ENCODE results near the gene MN1. TPM values are rescaled to one million over a fixed set of nuclear protein-coding genes. Genes with fewer than 3 reads are reported as not detected.
A peak's percentile ranks its signal among the peaks of the same experiment; 100 is the strongest.

MN1 gene
- total and polyA plus RNA-seq, 4 experiments from 2014 or later: 0.02 to 0.58 (median 0.35) TPM; not detected in 1

- intact Hi-C loops (cut with micrococcal nuclease): no loop called here
- ChIA-PET POLR2A (ENCODE audit: partially characterized antibody) (no interaction called here), CTCF (ENCODE audit: partially characterized antibody) (no interaction called here)
- no peak overlapping the region for H3K4me3 Mint-ChIP-seq
- no peak for DNase-seq
- H3K9me3 Mint-ChIP-seq: no peaks in the 10 kb centered on the region
- Histone ChIP-seq H3K9me3 (ENCODE audit: control insufficient read depth in 1 of 2, low read length in 2 of 2) (no peaks in the 10 kb centered on the region), H3K27me3 (ENCODE audit: insufficient read depth, low read length) (no peaks in the 10 kb centered on the region), H3K27ac (ENCODE audit: low read depth, low read length) (no peak overlapping the region), H3K36me3 (ENCODE audit: insufficient read depth, low read length) (no peaks in the 10 kb centered on the region), H3K4me3 (ENCODE audit: low read length in 2 of 2) (no peak overlapping the region), H3K4me1 (ENCODE audit: insufficient read depth, low read length) (no peaks in the 10 kb centered on the region)
- peaks cover 7 to 8% of the 10 kb centered on the region in 2 donors for H3K27me3 Mint-ChIP-seq
- H3K27ac Mint-ChIP-seq: no peak overlapping the region
- H3K36me3 Mint-ChIP-seq: no peaks in the 10 kb centered on the region
- no peaks in the 10 kb centered on the region for H3K4me1 Mint-ChIP-seq
Measured at GRCh38 chr22:27779643-27780042, 21.9 kb downstream of the MN1 start.

- Mint-ChIP-seq H3K4me1 (no peaks in the 10 kb centered on the region), H3K27ac (no peak overlapping the region), H3K27me3 (peaks cover 7 to 8% of the 10 kb centered on the region in 2 donors), H3K36me3 (no peaks in the 10 kb centered on the region), H3K9me3 (no peaks in the 10 kb centered on the region), H3K4me3 (no peak overlapping the region)
- no peak overlapping the region for H3K4me3 ChIP-seq (ENCODE audit: low read length in 2 of 2)
- POLR2A ChIA-PET (ENCODE audit: partially characterized antibody): no interaction called here
- CTCF ChIA-PET (ENCODE audit: partially characterized antibody): no interaction called here
- no peaks in the 10 kb centered on the region for H3K4me1 ChIP-seq (ENCODE audit: insufficient read depth, low read length)
- DNase-seq: no peak
- no peaks in the 10 kb centered on the region for H3K9me3 ChIP-seq (ENCODE audit: control insufficient read depth in 1 of 2, low read length in 2 of 2)
- no peaks in the 10 kb centered on the region for H3K36me3 ChIP-seq (ENCODE audit: insufficient read depth, low read length)
- intact Hi-C loops (cut with micrococcal nuclease): no loop called here
- no peaks in the 10 kb centered on the region for H3K27me3 ChIP-seq (ENCODE audit: insufficient read depth, low read length)
- no peak overlapping the region for H3K27ac ChIP-seq (ENCODE audit: low read depth, low read length)
Measured at GRCh38 chr22:27778294-27779090, 23.1 kb downstream of the MN1 start.

GRCh38 chr22:27777128-27777527 is 24.4 kb downstream of the MN1 start:
- POLR2A ChIA-PET (ENCODE audit: partially characterized antibody): no interaction called here
- DNase-seq: no peak
- Mint-ChIP-seq H3K36me3 (no peaks in the 10 kb centered on the region), H3K4me1 (no peaks in the 10 kb centered on the region), H3K4me3 (no peak overlapping the region), H3K27me3 (peaks cover 7 to 8% of the 10 kb centered on the region in 2 donors), H3K27ac (no peak overlapping the region), H3K9me3 (no peaks in the 10 kb centered on the region)
- no peaks in the 10 kb centered on the region for H3K36me3 ChIP-seq (ENCODE audit: insufficient read depth, low read length)
- no peaks in the 10 kb centered on the region for H3K27me3 ChIP-seq (ENCODE audit: insufficient read depth, low read length)
- no peaks in the 10 kb centered on the region for H3K4me1 ChIP-seq (ENCODE audit: insufficient read depth, low read length)
- H3K27ac ChIP-seq (ENCODE audit: low read depth, low read length): no peak overlapping the region
- intact Hi-C loops (cut with micrococcal nuclease): no loop called here
- H3K4me3 ChIP-seq (ENCODE audit: low read length in 2 of 2): no peak overlapping the region
- CTCF ChIA-PET (ENCODE audit: partially characterized antibody): no interaction called here
- H3K9me3 ChIP-seq (ENCODE audit: control insufficient read depth in 1 of 2, low read length in 2 of 2): no peaks in the 10 kb centered on the region

GRCh38 chr22:27776650-27776958 is 25.0 kb downstream of the MN1 start:
- no peak overlapping the region for H3K4me3 ChIP-seq (ENCODE audit: low read length in 2 of 2)
- ChIA-PET POLR2A (ENCODE audit: partially characterized antibody) (no interaction called here), CTCF (ENCODE audit: partially characterized antibody) (no interaction called here)
- H3K36me3 ChIP-seq (ENCODE audit: insufficient read depth, low read length): no peaks in the 10 kb centered on the region
- Mint-ChIP-seq H3K4me3 (no peak overlapping the region), H3K27ac (no peak overlapping the region), H3K36me3 (no peaks in the 10 kb centered on the region), H3K27me3 (peaks cover 7 to 8% of the 10 kb centered on the region in 2 donors), H3K4me1 (no peaks in the 10 kb centered on the region), H3K9me3 (no peaks in the 10 kb centered on the region)
- no peaks in the 10 kb centered on the region for H3K27me3 ChIP-seq (ENCODE audit: insufficient read depth, low read length)
- H3K4me1 ChIP-seq (ENCODE audit: insufficient read depth, low read length): no peaks in the 10 kb centered on the region
- no peak for DNase-seq
- H3K27ac ChIP-seq (ENCODE audit: low read depth, low read length): no peak overlapping the region
- H3K9me3 ChIP-seq (ENCODE audit: control insufficient read depth in 1 of 2, low read length in 2 of 2): no peaks in the 10 kb centered on the region
- intact Hi-C loops (cut with micrococcal nuclease): no loop called here

GRCh38 chr22:27775758-27776649 is 25.6 kb downstream of the MN1 start:
- Histone ChIP-seq H3K27ac (ENCODE audit: low read depth, low read length) (no peak overlapping the region), H3K9me3 (ENCODE audit: control insufficient read depth in 1 of 2, low read length in 2 of 2) (no peaks in the 10 kb centered on the region), H3K36me3 (ENCODE audit: insufficient read depth, low read length) (no peaks in the 10 kb centered on the region), H3K4me3 (ENCODE audit: low read length in 2 of 2) (no peak overlapping the region), H3K27me3 (ENCODE audit: insufficient read depth, low read length) (no peaks in the 10 kb centered on the region), H3K4me1 (ENCODE audit: insufficient read depth, low read length) (no peaks in the 10 kb centered on the region)
- H3K9me3 Mint-ChIP-seq: no peaks in the 10 kb centered on the region
- intact Hi-C loops (cut with micrococcal nuclease): no loop called here
- H3K36me3 Mint-ChIP-seq: no peaks in the 10 kb centered on the region
- no peaks in the 10 kb centered on the region for H3K4me1 Mint-ChIP-seq
- CTCF ChIA-PET (ENCODE audit: partially characterized antibody): no interaction called here
- H3K27me3 Mint-ChIP-seq: peaks cover 7 to 8% of the 10 kb centered on the region in 2 donors
- peak overlapping the region in 1 of 7 donors; percentile 38 for H3K27ac Mint-ChIP-seq
- POLR2A ChIA-PET (ENCODE audit: partially characterized antibody): no interaction called here
- DNase-seq: no peak
- H3K4me3 Mint-ChIP-seq: no peak overlapping the region

GRCh38 chr22:27775087-27775698 is 26.4 kb downstream of the MN1 start:
- Mint-ChIP-seq H3K9me3 (no peaks in the 10 kb centered on the region), H3K4me3 (no peak overlapping the region), H3K4me1 (no peaks in the 10 kb centered on the region), H3K27ac (no peak overlapping the region), H3K27me3 (peaks cover 4 to 5% of the 10 kb centered on the region in 2 donors), H3K36me3 (no peaks in the 10 kb centered on the region)
- no peaks in the 10 kb centered on the region for H3K36me3 ChIP-seq (ENCODE audit: insufficient read depth, low read length)
- no peaks in the 10 kb centered on the region for H3K9me3 ChIP-seq (ENCODE audit: control insufficient read depth in 1 of 2, low read length in 2 of 2)
- no peak overlapping the region for H3K27ac ChIP-seq (ENCODE audit: low read depth, low read length)
- DNase-seq: no peak
- ChIA-PET POLR2A (ENCODE audit: partially characterized antibody) (no interaction called here), CTCF (ENCODE audit: partially characterized antibody) (no interaction called here)
- no peaks in the 10 kb centered on the region for H3K27me3 ChIP-seq (ENCODE audit: insufficient read depth, low read length)
- H3K4me3 ChIP-seq (ENCODE audit: low read length in 2 of 2): no peak overlapping the region
- H3K4me1 ChIP-seq (ENCODE audit: insufficient read depth, low read length): no peaks in the 10 kb centered on the region
- intact Hi-C loops (cut with micrococcal nuclease): no loop called here

GRCh38 chr22:27774200-27774599 is 27.4 kb downstream of the MN1 start:
- H3K27me3 Mint-ChIP-seq: peaks cover 4 to 8% of the 10 kb centered on the region in 2 donors
- no peaks in the 10 kb centered on the region for H3K9me3 ChIP-seq (ENCODE audit: control insufficient read depth in 1 of 2, low read length in 2 of 2)
- no peaks in the 10 kb centered on the region for H3K4me1 ChIP-seq (ENCODE audit: insufficient read depth, low read length)
- DNase-seq: no peak
- H3K9me3 Mint-ChIP-seq: no peaks in the 10 kb centered on the region
- no peaks in the 10 kb centered on the region for H3K27me3 ChIP-seq (ENCODE audit: insufficient read depth, low read length)
- no peaks in the 10 kb centered on the region for H3K36me3 Mint-ChIP-seq
- no peak overlapping the region for H3K4me3 ChIP-seq (ENCODE audit: low read length in 2 of 2)
- ChIA-PET CTCF (ENCODE audit: partially characterized antibody) (no interaction called here), POLR2A (ENCODE audit: partially characterized antibody) (no interaction called here)
- H3K27ac Mint-ChIP-seq: no peak overlapping the region
- no peak overlapping the region for H3K27ac ChIP-seq (ENCODE audit: low read depth, low read length)
- no peaks in the 10 kb centered on the region for H3K4me1 Mint-ChIP-seq
- intact Hi-C loops (cut with micrococcal nuclease): no loop called here
- no peaks in the 10 kb centered on the region for H3K36me3 ChIP-seq (ENCODE audit: insufficient read depth, low read length)
- H3K4me3 Mint-ChIP-seq: no peak overlapping the region
